ENCODE data around the gene CACNA1E. TPM values are rescaled to one million over a fixed set of nuclear protein-coding genes. Genes with fewer than 3 reads are reported as not detected.

Gene CACNA1E
- total RNA-seq, 1 experiment from 2014 or later: 0.46 TPM

DNA sequence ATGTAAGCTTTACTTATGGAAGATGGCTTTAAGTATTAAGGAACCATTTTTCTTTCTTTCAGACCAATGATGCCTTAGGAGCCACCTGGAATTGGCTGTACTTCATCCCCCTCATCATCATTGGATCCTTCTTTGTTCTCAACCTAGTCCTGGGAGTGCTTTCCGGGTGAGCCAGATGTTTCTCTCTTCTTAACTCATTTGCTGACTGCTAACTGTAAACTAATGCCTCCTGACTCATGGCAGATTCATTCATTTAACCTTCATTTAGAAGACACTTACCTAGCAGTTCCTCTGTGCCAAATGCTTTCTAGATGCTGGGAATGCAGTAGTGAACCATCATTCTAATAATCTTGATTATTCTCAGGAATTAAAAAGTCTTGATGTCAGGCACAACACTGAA, 168.0 kb downstream of the CACNA1E start:
- no peaks in the 10 kb centered on the region for H4K20me1 ChIP-seq (ENCODE audit: control insufficient read depth, insufficient read depth, insufficient read length)
- TF ChIP-seq CTCF (conservative IDR thresholded peaks at IDR 0.05): no peak
- H3K79me1 ChIP-seq (ENCODE audit: insufficient read depth, low read depth, low read length, poor library complexity, severe bottlenecking): no peaks in the 10 kb centered on the region
- WGBS (ENCODE audit: extremely low coverage, insufficient read length, low lambda C conversion rate): no CpG with 5 or more reads among the region's 1 CpG
- H3K9me3 ChIP-seq (ENCODE audit: control insufficient read depth, low read depth, low read length): no peaks in the 10 kb centered on the region
- Mint-ChIP-seq H3K4me3 (no peak overlapping the region), H3K4me1 (peaks cover 7 to 13% of the 10 kb centered on the region in 2 experiments), H3K9me3 (peaks cover 0 to 8% of the 10 kb centered on the region in 2 experiments; a peak in 3 of 5 replicates), H3K36me3 (ENCODE audit: insufficient read depth in 1 of 3, low read depth in 3 of 3) (peaks cover 0 to 14% (median 4%) of the 10 kb centered on the region in 3 experiments; a peak in 5 of 7 replicates), H3K27ac (no peak overlapping the region), H3K27me3 (ENCODE audit: low read depth) (peaks cover 4% of the 10 kb centered on the region)
- no peak overlapping the region for H3K23ac ChIP-seq (ENCODE audit: insufficient read length, low read depth, low read length)
- no peak overlapping the region for H4K8ac ChIP-seq (replicated peaks; ENCODE audit: insufficient read length, low read depth, low read length)
- no peak overlapping the region for H4K91ac ChIP-seq (ENCODE audit: insufficient read length, low read depth, low read length)
- H2BK12ac ChIP-seq (ENCODE audit: insufficient read length, low read depth, low read length): no peak overlapping the region
- no peak overlapping the region for H3K56ac ChIP-seq (ENCODE audit: insufficient read length, low read depth, low read length)
- H3K79me2 ChIP-seq (ENCODE audit: insufficient read depth, low read length): no peaks in the 10 kb centered on the region
- no peak overlapping the region for H3K4ac ChIP-seq (ENCODE audit: low read depth, low read length)
- H3K9ac ChIP-seq (ENCODE audit: extremely low read depth, insufficient read length, low read length): no peak overlapping the region
- H2BK5ac ChIP-seq (ENCODE audit: insufficient read length, low read length): no peak overlapping the region
- no peak overlapping the region for H2BK120ac ChIP-seq (ENCODE audit: low read depth, low read length, poor library complexity, severe bottlenecking)
- H3K14ac ChIP-seq (ENCODE audit: insufficient read depth, low read length): no peak overlapping the region
- no peak overlapping the region for H3T11ph ChIP-seq (ENCODE audit: low read length)
- no peak overlapping the region for H3K18ac ChIP-seq (ENCODE audit: insufficient read length, low read depth, low read length)
- no peak overlapping the region for H2BK20ac ChIP-seq (ENCODE audit: low read depth, low read length, poor library complexity, severe bottlenecking)
- H3K23me2 ChIP-seq (ENCODE audit: insufficient read length, low read depth, low read length, poor library complexity, severe bottlenecking): no peaks in the 10 kb centered on the region
- H3K4me2 ChIP-seq (ENCODE audit: insufficient read depth, insufficient read length, low read length): no peak overlapping the region
- H4K5ac ChIP-seq (ENCODE audit: insufficient read length, low read depth, low read length): no peak overlapping the region
- H2AK5ac ChIP-seq (ENCODE audit: insufficient read length, low read length): no peak overlapping the region
- H2BK15ac ChIP-seq (ENCODE audit: low read depth, low read length): no peak overlapping the region
- no peaks in the 10 kb centered on the region for H3K4me1 ChIP-seq (ENCODE audit: insufficient read depth, low read length)
- H3K27me3 ChIP-seq (ENCODE audit: insufficient read depth, low read length): no peaks in the 10 kb centered on the region; the same call in 1 of the 2 replicates
- DNase-seq: no peak
- no peak overlapping the region for H2AFZ ChIP-seq (ENCODE audit: low read length)
- H3K27ac ChIP-seq (ENCODE audit: insufficient read length, low read depth, low read length): no peak overlapping the region
